ENCODE results near the gene TTC19.
A peak's percentile ranks its signal among the peaks of the same experiment; 100 is the strongest.
"Not testable (repeated sequence)": the region's sequence is repeated elsewhere in the genome, so short reads cannot be mapped to it uniquely, and the experiment has no call there.

The TTC19 gene

GRCh38 chr17:15973016-15973415 is 26.6 kb upstream of the TTC19 start:
- DNase-seq, result no peak

DNA sequence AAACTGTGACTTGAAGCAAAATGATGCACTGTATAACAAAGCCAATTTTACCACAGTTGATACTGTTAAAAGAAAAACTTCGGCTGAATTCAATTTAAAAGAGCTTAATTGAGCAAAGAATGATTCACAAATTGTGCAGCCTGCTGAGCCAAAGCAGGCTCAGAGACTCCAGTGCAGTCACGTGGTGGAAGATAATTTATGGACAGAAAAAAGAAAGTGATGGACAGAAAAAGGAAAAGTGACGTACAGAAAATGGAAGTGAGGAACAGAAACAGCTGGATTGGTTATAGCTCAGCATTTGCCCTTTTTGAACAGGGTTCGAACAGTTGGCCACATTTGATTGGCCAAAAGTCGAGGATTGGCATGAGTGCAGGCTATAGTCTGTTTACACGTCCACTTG is 25.8 kb upstream of the TTC19 start:
- no peak for DNase-seq

- DNase-seq, result no peak
Observed at GRCh38 chr17:15977894-15978293, 21.7 kb upstream of the TTC19 start.

DNA sequence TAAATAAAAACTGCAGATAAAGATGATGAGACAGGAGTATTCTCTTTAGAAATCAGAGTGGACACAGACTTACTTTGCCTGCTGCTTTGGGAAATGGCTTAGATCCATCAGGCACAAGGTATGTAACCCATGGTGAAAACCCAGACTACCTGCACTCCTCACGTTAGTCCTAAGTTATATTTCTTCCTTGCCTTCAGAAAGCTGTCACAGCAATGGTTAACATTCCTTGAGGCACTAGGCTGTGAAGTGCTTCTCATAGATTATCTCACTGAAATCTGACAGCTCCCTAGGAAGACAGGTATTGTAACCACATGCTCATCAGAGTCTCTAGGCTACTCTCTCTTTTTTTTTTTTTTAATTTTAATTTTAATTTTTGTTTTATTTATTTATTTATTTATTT is 21.0 kb upstream of the TTC19 start:
- DNase-seq, result no peak

DNA sequence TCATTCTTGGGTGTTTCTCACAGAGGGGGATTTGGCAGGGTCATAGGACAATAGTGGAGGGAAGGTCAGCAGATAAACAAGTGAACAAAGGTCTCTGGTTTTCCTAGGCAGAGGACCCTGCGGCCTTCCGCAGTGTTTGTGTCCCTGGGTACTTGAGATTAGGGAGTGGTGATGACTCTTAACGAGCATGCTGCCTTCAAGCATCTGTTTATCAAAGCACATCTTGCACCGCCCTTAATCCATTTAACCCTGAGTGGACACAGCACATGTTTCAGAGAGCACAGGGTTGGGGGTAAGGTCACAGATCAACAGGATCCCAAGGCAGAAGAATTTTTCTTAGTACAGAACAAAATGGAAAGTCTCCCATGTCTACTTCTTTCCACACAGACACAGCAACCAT is 20.6 kb upstream of the TTC19 start:
- DNase-seq, result not testable (repeated sequence)

GRCh38 chr17:15981208-15981607 is 18.4 kb upstream of the TTC19 start:
- DNase-seq, result no peak

DNA sequence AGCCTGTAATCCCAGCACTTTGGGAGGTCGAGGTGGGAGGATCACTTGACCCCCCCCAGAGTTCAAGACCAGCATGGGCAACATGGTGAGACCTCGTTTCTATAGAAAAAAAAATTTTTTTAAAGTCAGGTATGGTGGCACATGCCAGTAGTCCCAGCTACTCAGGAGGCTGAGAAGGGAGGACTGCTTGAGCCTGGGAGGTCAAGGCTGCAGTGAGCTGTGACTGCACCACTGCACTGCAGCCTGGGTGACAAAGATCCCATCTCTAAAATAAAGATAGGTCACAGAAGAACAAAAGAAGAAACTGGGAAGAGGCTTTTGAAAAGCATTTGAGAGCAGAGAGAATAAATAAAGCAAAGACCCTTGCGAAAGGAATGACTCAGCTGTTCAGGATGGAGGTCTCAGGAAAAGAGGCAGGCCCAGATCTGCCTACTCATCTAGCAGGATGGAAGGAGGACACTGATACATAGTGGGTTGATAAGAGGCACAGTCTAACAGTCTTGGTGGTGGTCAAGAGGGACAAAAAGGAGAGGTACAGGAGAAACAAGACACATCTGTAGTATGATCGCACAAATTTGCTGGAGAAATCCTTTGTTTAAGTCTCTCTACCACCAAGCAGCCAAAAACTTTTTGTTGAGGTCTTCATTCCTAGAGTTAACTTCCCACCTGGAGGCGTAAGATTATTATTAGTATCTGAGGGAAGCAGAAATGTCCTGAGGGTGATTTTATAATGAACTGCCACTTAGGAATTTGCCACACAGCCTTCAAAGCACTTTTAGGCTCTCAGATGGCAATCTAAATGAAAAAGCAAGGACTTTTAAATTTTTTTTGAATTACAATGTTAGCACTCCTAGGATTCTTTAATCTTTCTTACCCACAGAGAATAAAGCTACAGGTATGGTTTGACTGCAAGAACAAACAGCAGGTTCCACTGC is 17.7 kb upstream of the TTC19 start:
- DNase-seq, result no peak

GRCh38 chr17:15996322-15996721 is 3.3 kb upstream of the TTC19 start:
- no peak for DNase-seq

DNA sequence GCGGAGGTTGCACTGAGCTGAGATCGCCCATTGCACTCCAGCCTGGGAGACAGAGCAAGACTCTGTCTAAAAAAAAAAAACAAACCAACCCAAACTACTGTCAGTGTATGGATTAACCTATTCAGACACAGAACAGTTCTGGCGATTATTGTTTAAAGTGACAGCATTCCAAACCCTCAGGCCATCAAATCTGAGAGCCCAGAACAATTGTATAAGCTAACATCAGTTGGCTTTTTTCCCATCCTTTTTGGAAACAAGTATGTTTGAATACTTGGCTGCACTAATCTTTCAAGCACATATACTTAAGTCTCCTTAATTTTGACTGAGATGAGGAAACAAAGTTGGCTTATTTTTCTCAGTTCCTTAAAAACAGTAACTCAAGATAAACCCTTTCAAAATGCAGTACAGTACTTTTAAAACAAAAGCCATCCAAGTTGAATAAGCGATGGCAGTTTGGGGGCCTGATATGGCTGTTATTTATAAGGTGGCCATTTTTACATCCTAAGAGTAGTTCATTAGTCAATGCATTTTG is 1.5 kb upstream of the TTC19 start:
- DNase-seq, result no peak

DNA sequence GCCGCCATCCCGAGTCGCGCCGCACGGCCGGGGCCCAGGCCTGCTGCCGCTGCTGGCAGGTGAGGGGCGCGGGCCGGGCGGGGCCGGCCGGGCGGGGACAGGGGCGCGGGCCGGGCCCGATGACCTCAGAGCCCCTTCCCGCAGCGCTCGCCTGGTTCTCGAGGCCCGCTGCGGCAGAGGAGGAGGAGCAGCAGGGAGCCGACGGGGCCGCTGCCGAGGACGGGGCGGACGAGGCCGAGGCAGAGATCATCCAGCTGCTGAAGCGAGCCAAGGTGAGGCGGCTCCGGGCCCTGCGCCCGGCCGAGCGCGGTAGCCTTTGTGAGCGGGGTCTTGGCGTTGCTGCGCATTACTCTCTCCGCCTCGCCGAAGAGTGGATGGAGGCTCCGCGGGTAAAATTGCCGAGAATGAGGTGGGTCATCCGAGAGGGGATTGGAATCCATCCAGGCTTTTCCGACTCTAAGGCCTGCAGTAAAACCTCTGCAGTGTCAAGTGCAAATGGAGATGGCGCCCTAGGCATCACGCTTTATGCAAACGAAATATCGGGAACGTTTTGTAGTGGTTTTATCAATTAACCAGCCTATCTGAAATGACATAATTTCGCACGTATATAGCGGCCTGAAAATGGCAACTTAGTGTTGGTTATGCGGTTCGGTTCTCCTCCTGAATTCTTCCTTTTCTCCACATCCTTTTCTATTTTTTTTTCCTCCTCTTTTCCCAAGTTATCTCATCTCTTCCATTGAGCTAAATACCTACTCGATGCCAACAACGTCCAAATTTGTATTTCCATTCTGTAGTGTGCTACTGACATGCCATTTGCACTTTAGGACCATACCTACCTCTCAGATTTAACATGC is 577 bp downstream of the TTC19 start:
- DNase-seq, result no peak

DNA sequence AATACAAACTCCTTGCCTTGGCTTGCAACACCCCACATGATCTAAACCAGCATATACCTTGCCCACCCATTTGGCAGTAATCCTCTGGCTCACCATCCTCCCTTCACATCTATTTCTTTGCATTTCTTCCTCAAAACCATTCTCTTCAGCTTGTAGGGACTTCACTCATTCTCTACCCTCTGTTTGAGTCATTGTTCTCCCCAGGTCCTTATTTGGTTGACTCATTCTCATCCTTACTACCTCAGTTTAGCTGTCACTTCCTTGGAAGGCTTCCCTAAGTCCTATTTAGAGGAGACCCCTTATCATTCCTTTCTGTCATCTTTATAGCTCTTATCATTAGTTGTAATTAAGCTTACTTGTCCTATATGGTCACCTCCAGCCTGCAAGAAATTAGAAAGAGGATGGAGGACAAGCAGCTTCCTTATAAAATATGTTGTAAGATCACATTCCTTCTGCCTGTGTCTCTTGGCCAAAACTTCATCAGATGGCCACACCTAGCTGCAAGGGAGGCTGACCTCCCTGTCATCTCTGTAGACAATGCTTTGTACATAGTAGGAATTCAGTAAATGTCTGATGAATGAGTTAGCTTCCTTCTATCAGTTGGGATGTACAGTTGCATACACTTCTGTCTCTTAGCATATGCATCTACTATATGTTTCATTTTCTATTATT is 1.7 kb downstream of the TTC19 start:
- DNase-seq, result no peak

GRCh38 chr17:16002708-16003260 is 3.2 kb downstream of the TTC19 start:
- DNase-seq, result no peak

DNA sequence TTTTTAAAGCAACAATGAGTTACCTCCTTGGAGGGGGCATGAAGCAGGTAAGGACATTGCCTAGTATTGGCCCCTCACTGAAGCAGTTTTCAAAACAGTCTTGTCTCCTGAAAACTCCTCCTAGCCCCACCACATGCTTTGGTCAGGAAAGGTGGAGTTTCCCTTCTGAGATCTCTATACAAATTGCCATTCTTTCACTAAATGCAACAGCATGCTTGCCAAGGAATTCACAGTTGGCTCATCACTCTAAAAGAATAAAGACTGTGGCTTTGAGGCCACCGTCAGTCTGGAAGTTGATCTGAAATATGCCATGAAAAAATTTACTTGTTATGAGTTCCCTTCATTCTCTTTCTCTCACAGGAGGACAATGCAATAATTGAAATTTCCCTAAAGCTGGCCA is 4.2 kb downstream of the TTC19 start:
- DNase-seq, result no peak

GRCh38 chr17:16005636-16006035 is 6.0 kb downstream of the TTC19 start:
- DNase-seq, result no peak

- no peak for DNase-seq
Observed at GRCh38 chr17:16007439-16007838, 7.8 kb downstream of the TTC19 start.

- DNase-seq, result peak; percentile 52
Observed at GRCh38 chr17:16013943-16014407, 14.4 kb downstream of the TTC19 start.

DNA sequence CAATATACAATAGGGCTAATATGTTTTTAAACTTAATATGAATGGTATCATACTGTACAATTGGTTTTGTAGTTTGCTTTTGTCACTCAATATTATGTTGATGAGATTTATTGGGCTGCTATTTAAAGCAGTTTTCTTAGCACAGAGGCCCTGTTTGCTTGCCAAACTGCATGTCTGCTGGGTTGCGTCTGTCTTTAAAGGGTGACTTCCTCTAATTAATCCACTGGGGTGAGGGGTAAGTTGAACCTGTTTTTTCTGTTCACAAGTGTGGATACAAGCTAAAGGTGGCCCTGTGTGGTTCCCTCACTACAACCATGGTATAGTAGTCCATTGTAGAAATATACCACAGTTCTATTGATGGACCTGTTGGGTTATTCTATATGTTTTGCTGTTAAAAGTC is 19.7 kb downstream of the TTC19 start:
- no peak for DNase-seq

- DNase-seq, result no peak
Observed at GRCh38 chr17:16023881-16024280, 24.3 kb downstream of the TTC19 start.

GRCh38 chr17:16025202-16025601 is 25.6 kb downstream of the TTC19 start:
- DNase-seq, result no peak

DNA sequence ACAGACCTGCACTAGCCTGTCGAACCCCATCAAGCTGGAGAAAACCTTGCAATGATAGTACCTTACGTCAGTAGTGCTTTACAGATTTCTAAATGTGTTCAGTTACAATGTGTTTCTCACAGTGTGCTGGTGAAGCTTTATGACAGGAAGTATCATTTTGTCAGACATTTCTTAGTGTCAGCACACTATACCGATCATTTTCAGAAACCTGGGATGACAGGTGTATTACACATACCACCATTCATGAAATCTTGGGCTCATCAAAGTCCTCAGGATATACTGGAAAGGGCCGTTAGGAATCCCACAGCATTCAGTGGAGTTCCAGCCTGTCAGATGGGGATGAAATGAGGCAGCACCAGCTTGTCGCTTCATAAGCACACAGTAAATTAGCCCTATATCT is 27.3 kb downstream of the TTC19 start:
- no peak for DNase-seq

DNA sequence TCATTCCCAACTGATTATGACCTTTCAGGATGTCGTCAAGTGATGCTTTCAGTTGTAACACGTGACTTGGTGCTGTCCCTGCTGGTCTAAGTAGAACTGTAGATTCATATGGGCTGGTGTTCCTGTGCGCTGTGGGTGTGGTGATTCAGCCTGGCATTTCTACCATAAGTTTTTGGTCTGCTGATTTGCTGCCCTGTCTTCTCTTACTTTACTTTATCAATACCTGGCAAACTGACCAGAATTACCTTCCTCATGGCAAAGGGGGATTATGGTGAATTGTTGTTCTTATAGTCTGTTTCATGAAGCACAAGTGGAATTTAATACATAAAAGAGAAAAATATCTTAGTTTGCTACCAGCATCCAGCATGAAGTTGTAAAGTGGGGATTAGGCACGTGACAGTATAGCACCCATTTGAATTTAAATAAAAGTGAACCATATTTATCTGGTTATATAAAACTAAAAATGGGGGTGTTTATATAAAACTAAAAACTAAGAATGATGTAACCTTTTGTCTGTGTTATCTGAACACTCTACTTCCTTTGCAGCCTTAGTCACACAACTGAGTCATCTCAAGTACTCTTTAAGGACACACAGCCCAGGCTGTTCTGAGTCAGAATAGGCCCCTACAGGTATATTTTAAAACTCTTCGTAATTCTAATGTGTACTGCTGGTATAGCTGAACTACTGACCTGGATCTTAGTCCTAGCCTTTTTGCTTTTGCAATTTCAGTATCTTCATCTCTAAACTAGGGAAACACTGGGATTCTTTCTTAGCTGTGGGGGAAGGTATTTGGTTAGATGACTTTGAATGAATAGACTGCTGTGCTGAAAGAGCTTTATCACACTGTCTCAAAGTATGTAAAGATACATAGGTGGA is 28.3 kb downstream of the TTC19 start:
- DNase-seq, result no peak
